ENCODE results near the gene TOMM40. TPM values are rescaled to one million over a fixed set of nuclear protein-coding genes. Genes with fewer than 3 reads are reported as not detected.

TOMM40 gene
- total and polyA plus RNA-seq, 2 experiments from 2014 or later: 67.9 to 83.1 TPM

- Histone ChIP-seq H3K79me2 (peaks cover 9% of the 10 kb centered on the region), H3K9me2 (replicated peaks; ENCODE audit: insufficient read depth) (no peaks in the 10 kb centered on the region), H3K27ac (no peak overlapping the region), H3K4me1 (ENCODE audit: insufficient read depth) (no peaks in the 10 kb centered on the region), H4K20me1 (ENCODE audit: insufficient read depth, poor library complexity, severe bottlenecking) (peaks cover 4% of the 10 kb centered on the region), H3K9me3 (ENCODE audit: low read depth) (no peaks in the 10 kb centered on the region), H3K27me3 (no peaks in the 10 kb centered on the region), H3K4me2 (no peak overlapping the region), H3K4me3 (no peak overlapping the region), H3K36me3 (replicated peaks; ENCODE audit: insufficient read depth, low read depth) (no peaks in the 10 kb centered on the region), H2AFZ (no peak overlapping the region)
- no peak for DNase-seq (ENCODE audit: low spot score)
- WGBS (ENCODE audit: low lambda C conversion rate, missing lambda C conversion rate): 79% methylated on average over 5 of the region's 5 CpGs
- TF ChIP-seq, protein P1, sequence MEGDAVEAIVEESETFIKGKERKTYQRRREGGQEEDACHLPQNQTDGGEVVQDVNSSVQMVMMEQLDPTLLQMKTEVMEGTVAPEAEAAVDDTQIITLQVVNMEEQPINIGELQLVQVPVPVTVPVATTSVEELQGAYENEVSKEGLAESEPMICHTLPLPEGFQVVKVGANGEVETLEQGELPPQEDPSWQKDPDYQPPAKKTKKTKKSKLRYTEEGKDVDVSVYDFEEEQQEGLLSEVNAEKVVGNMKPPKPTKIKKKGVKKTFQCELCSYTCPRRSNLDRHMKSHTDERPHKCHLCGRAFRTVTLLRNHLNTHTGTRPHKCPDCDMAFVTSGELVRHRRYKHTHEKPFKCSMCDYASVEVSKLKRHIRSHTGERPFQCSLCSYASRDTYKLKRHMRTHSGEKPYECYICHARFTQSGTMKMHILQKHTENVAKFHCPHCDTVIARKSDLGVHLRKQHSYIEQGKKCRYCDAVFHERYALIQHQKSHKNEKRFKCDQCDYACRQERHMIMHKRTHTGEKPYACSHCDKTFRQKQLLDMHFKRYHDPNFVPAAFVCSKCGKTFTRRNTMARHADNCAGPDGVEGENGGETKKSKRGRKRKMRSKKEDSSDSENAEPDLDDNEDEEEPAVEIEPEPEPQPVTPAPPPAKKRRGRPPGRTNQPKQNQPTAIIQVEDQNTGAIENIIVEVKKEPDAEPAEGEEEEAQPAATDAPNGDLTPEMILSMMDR (IDR thresholded peaks at IDR 0.05; ENCODE audit: poor library complexity): no peak
- TF ChIP-seq EZH2phosphoT487 (IDR thresholded peaks at IDR 0.05; ENCODE audit: low read depth, severe bottlenecking, unreplicated experiment) (no peak), EZH2 (IDR thresholded peaks at IDR 0.05; ENCODE audit: borderline replicate concordance) (no peak)
Measured at GRCh38 chr19:44876930-44877535, 14.0 kb upstream of the TOMM40 start.

GRCh38 chr19:44878120-44878865 lies 12.8 kb upstream of the TOMM40 start:
- H4K20me1 ChIP-seq (ENCODE audit: insufficient read depth, poor library complexity, severe bottlenecking): no peaks in the 10 kb centered on the region
- no peaks in the 10 kb centered on the region for H3K79me2 ChIP-seq
- no peak overlapping the region for H3K4me2 ChIP-seq
- 85% methylated on average over 20 of the region's 26 CpGs for WGBS (ENCODE audit: low lambda C conversion rate, missing lambda C conversion rate)
- no peak overlapping the region for H3K27ac ChIP-seq
- no peaks in the 10 kb centered on the region for H3K9me2 ChIP-seq (replicated peaks; ENCODE audit: insufficient read depth)
- no peaks in the 10 kb centered on the region for H3K27me3 ChIP-seq
- no peak overlapping the region for H3K4me3 ChIP-seq
- H3K4me1 ChIP-seq (ENCODE audit: insufficient read depth): no peaks in the 10 kb centered on the region
- H3K36me3 ChIP-seq (replicated peaks; ENCODE audit: insufficient read depth, low read depth): no peaks in the 10 kb centered on the region
- no peak overlapping the region for H2AFZ ChIP-seq
- no peak for DNase-seq (ENCODE audit: low spot score)
- TF ChIP-seq EZH2phosphoT487 (IDR thresholded peaks at IDR 0.05; ENCODE audit: low read depth, severe bottlenecking, unreplicated experiment): no peak
- TF ChIP-seq, protein P1 (IDR thresholded peaks at IDR 0.05; ENCODE audit: poor library complexity): no peak
- no peak for TF ChIP-seq EZH2 (IDR thresholded peaks at IDR 0.05; ENCODE audit: borderline replicate concordance)
- H3K9me3 ChIP-seq (ENCODE audit: low read depth): no peaks in the 10 kb centered on the region

DNA sequence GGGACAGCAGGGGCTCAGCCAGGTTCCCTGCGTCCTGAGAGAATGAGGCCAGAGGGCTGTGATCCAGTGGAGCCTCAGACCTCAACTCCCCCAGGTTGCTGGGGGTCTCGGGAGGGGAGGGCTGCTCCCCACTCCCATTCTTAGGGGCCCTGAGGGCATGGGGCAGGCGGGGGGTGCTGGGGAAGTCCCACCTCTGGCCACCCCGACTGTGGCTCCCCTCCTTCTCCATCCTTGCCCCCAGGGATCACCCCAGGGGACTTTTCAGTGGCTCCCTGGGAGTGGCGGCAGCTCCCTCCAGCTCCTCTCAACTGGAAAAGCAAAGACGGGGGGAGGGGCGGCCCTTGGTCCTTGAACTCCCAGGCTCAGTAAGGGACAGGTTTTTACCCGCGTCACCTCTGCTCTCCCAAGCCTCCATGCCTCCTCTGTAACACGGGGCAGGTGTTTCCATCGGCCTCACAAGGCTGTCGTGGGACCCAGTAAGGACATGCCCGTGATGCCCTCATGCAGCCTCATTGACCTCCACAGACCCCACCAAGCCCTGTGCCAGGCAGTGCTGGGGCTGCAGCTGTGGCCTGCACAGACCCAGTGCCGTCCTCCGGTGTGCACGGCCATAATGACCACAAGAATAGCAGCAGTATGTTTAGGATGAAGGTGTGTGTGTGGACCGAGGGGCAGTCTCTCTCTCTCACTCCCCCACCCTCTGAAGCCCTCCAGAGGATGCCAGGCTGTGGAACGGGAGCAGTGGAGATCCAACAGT lies 11.6 kb upstream of the TOMM40 start:
- H3K4me2 ChIP-seq: no peak overlapping the region
- no peaks in the 10 kb centered on the region for H3K4me1 ChIP-seq (ENCODE audit: insufficient read depth)
- H3K9me2 ChIP-seq (replicated peaks; ENCODE audit: insufficient read depth): no peaks in the 10 kb centered on the region
- TF ChIP-seq, protein P1 (IDR thresholded peaks at IDR 0.05; ENCODE audit: poor library complexity): no peak
- no peak for TF ChIP-seq EZH2phosphoT487 (IDR thresholded peaks at IDR 0.05; ENCODE audit: low read depth, severe bottlenecking, unreplicated experiment)
- no peak for TF ChIP-seq EZH2 (IDR thresholded peaks at IDR 0.05; ENCODE audit: borderline replicate concordance)
- no peak overlapping the region for H3K4me3 ChIP-seq
- no peak overlapping the region for H3K27ac ChIP-seq
- no peak for DNase-seq (ENCODE audit: low spot score)
- H3K79me2 ChIP-seq: no peaks in the 10 kb centered on the region
- 92% methylated on average over 14 of the region's 18 CpGs for WGBS (ENCODE audit: low lambda C conversion rate, missing lambda C conversion rate)
- H4K20me1 ChIP-seq (ENCODE audit: insufficient read depth, poor library complexity, severe bottlenecking): no peaks in the 10 kb centered on the region
- H2AFZ ChIP-seq: no peak overlapping the region
- no peaks in the 10 kb centered on the region for H3K9me3 ChIP-seq (ENCODE audit: low read depth)
- no peaks in the 10 kb centered on the region for H3K27me3 ChIP-seq
- H3K36me3 ChIP-seq (replicated peaks; ENCODE audit: insufficient read depth, low read depth): no peaks in the 10 kb centered on the region

Data from hepatocyte (in vitro differentiated cells).